CD4-positive, alpha-beta T cell treated with Interleukin-15 for 1 hour (primary cell): ENCODE results near the gene ZNF839.
"Not testable (repeated sequence)": the region's sequence is repeated elsewhere in the genome, so short reads cannot be mapped to it uniquely, and the experiment has no call there.

Experiments used
- DNase-seq: peaks from one replicate; pipeline ENCODE4 v3.0.0-alpha.2; 2020

ZNF839 gene

GRCh38 chr14:102314242-102315011 is 5.1 kb upstream of the ZNF839 start:
- peak; percentile 80 for DNase-seq

- no peak for DNase-seq
Measured at GRCh38 chr14:102315121-102315520, 4.4 kb upstream of the ZNF839 start.

GRCh38 chr14:102316338-102316742 is 3.2 kb upstream of the ZNF839 start:
- DNase-seq, result peak; percentile 30

GRCh38 chr14:102316743-102317563 is 2.6 kb upstream of the ZNF839 start:
- DNase-seq, result peak; percentile 92

- no peak for DNase-seq
Measured at GRCh38 chr14:102317564-102318248, 1.8 kb upstream of the ZNF839 start.

- no peak for DNase-seq
Measured at GRCh38 chr14:102318781-102319276, 717 bp upstream of the ZNF839 start.

- peak; percentile 44 for DNase-seq
Measured at GRCh38 chr14:102320033-102320660, 601 bp downstream of the ZNF839 start.

- no peak for DNase-seq
Measured at GRCh38 chr14:102320671-102321455, 1.3 kb downstream of the ZNF839 start.

GRCh38 chr14:102321456-102322422 is 2.2 kb downstream of the ZNF839 start:
- no peak for DNase-seq

- peak; percentile 51 for DNase-seq
Measured at GRCh38 chr14:102323102-102323501, 3.6 kb downstream of the ZNF839 start.

- DNase-seq, result no peak
Measured at GRCh38 chr14:102325791-102326345, 6.3 kb downstream of the ZNF839 start.

- no peak for DNase-seq
Measured at GRCh38 chr14:102326583-102326982, 7.0 kb downstream of the ZNF839 start.

GRCh38 chr14:102329381-102329780 is 9.8 kb downstream of the ZNF839 start:
- not testable (repeated sequence) for DNase-seq

GRCh38 chr14:102330806-102331205 is 11.3 kb downstream of the ZNF839 start:
- DNase-seq, result no peak

GRCh38 chr14:102333390-102333789 is 13.8 kb downstream of the ZNF839 start:
- DNase-seq, result no peak

- no peak for DNase-seq
Measured at GRCh38 chr14:102333795-102334705, 14.5 kb downstream of the ZNF839 start.

GRCh38 chr14:102335163-102335562 is 15.6 kb downstream of the ZNF839 start:
- no peak for DNase-seq

- no peak for DNase-seq
Measured at GRCh38 chr14:102338724-102339123, 19.2 kb downstream of the ZNF839 start.

- DNase-seq, result no peak
Measured at GRCh38 chr14:102341566-102341965, 22.0 kb downstream of the ZNF839 start.
